Right ventricle myocardium superior (tissue), 1 donor: Measurements from ENCODE around the gene SH3BP2. TPM values are rescaled to one million over a fixed set of nuclear protein-coding genes. Genes with fewer than 3 reads are reported as not detected.

Experiments
- ATAC-seq: fragments of 200-7000 bp; cut with Tn5 transposase; one replicate; pipeline ENCODE4 v1.9.1; 2020; ENCODE audit warnings: mild to moderate bottlenecking; ENCODE audit not compliant: poor library complexity
- DNase-seq: peaks from one replicate; pipeline ENCODE4 v3.0.0-alpha.2; 2020
- intact Hi-C: fragments of 100-400 bp; cut with DNase I; formaldehyde crosslinking; loops from one replicate; pipeline ENCODE4 v1.11.2; 2022
- long read RNA-seq: library from polyadenylated mRNA; unstranded; transcript quantifications from one replicate; pipeline ENCODE4 v2.0.0, GENCODE V29; 2021
- total RNA-seq: library from RNA; stranded (reverse); fragmentation: NEBNext Ultra II Directional; extraction: Animal tissue kit (Norgen Biotek cat#: 25700); gene quantifications from one replicate; pipeline ENCODE4 v1.2.1, GENCODE V29; 2021
- donor health status: DM: no; HTN: yes; CAD: no; lungs with severe emphysema.

The SH3BP2 gene
- 24.9 TPM for total RNA-seq
- long read RNA-seq, partial matches to known transcripts, result 9 of 20 reads
- long read RNA-seq, other reads (novel, unspliced or antisense), result 7 of 20 reads

GRCh38 chr4:2792711-2793585, at the start of gene SH3BP2:
TSS of gene SH3BP2 (plus strand) at chr4:2793085. CDS start at chr4:2820618, 27,533 bp downstream.
- intact Hi-C loops, result no loop called here
- DNase-seq, result peak; percentile 95
- ATAC-seq, result peak; percentile 73

- DNase-seq (no peak), ATAC-seq (no peak)
- intact Hi-C loops, result no loop called here
These were observed 49.1 kb upstream of the SH3BP2 start for GRCh38 chr4:2743518-2744445.

GRCh38 chr4:2744576-2745270, 48.2 kb upstream of the SH3BP2 start:
- ATAC-seq (no peak), DNase-seq (no peak)
- intact Hi-C loops, result no loop called here

- intact Hi-C loops, result no loop called here
These were observed 47.4 kb upstream of the SH3BP2 start for GRCh38 chr4:2745516-2745915.

GRCh38 chr4:2745981-2746806, 46.7 kb upstream of the SH3BP2 start:
- ATAC-seq (peak; percentile 23), DNase-seq (peak; percentile 58)
- intact Hi-C loops, result no loop called here

More at GRCh38 chr4:2745516-2745915, 47.4 kb upstream of the SH3BP2 start:
- ATAC-seq (no peak), DNase-seq (no peak)

GRCh38 chr4:2746891-2747695, 45.8 kb upstream of the SH3BP2 start:
- ATAC-seq (no peak), DNase-seq (no peak)
- intact Hi-C loops, result no loop called here

- ATAC-seq (peak; percentile 38), DNase-seq (no peak)
- intact Hi-C loops, result no loop called here
These were observed 41.9 kb upstream of the SH3BP2 start for GRCh38 chr4:2750719-2751605.

GRCh38 chr4:2753436-2753835, 39.4 kb upstream of the SH3BP2 start:
- no peak for ATAC-seq
- intact Hi-C loops, result no loop called here
- DNase-seq, result no peak

- no peak for ATAC-seq
- DNase-seq, result no peak
- intact Hi-C loops, result no loop called here
These were observed 37.8 kb upstream of the SH3BP2 start for GRCh38 chr4:2754848-2755819.

GRCh38 chr4:2755821-2756690, 36.8 kb upstream of the SH3BP2 start, which contains the start of gene TNIP2:
TSS of gene TNIP2 (minus strand) at chr4:2756336. CDS start at chr4:2756289, 47 bp downstream.
- DNase-seq, result peak; percentile 93
- intact Hi-C loops, result no loop called here
- ATAC-seq, result peak; percentile 85

- intact Hi-C loops, result no loop called here
- ATAC-seq (no peak), DNase-seq (no peak)
These were observed 36.1 kb upstream of the SH3BP2 start for GRCh38 chr4:2756691-2757350.

- ATAC-seq (no peak), DNase-seq (no peak)
- intact Hi-C loops, result no loop called here
These were observed 35.5 kb upstream of the SH3BP2 start for GRCh38 chr4:2757426-2757825.

GRCh38 chr4:2761035-2761923, 31.6 kb upstream of the SH3BP2 start:
- DNase-seq (no peak), ATAC-seq (no peak)
- intact Hi-C loops, result loop anchor here (10.0 kb wide), 2 partner anchors 84 to 174 kb away; partner anchors contain the start of gene ADD1
